ENCODE results near the gene GJC2.
"Not testable (repeated sequence)": the region's sequence is repeated elsewhere in the genome, so short reads cannot be mapped to it uniquely, and the experiment has no call there.

Gene GJC2

DNA sequence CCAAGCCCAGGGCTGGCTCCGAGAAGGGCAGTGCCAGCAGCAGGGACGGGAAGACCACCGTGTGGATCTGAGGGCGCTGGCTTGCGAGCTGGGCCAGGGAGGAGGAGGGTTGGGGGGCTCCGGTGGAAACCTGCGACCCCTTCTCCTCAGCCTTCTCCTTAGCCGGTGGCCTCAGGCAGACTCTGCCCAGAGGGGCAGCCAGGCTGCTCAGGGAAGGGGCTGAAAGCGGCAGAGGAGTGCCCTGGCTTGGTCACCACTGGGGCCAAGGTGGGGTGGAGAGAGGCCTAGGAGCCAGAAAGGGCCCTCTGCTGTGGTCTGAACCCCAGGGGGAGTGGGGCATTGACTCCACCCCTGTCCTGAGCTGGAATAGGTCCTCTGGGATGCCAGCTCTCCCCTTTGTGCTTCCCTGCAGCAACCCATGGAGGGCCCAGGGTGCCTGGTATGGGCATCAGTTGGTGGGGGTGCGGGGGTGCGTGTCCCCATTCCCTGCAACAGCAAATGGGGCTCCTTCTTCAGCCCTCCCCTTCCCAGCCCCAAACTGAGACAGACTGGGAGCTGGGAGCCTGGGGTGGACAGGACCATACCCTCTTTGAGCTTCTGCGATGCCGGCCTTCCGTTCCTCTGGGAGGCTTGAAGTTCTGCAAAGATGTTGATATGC lies 9.4 kb downstream of the GJC2 start:
- DNase-seq = no peak

DNA sequence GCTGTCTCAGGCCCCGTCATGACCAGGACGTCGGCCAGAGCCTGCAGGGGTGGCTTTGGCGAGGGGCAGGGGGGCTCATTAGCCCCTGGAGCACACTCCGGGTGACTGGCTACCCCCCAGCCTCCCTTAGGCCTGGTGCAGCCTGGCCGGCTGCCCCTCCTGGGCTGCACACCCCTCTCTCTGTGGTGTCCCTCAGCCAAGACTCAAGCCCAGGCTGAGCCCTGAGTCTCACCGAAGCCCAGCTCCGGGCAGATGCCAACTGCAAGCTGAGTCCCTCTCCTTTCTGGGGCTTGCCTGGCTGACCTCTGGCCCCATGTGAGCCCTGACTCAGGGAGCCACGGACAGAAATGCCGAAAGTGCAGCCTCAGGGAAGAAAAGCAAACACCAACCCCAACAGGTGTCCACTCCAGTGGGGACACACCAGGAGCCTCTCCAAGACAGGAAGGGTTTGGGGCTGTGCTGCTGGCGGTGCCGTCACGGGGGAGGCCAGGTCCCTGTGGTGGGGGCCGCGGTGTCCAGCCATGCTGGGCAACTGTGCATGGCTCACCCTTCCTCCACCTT lies 10.6 kb downstream of the GJC2 start:
- DNase-seq = no peak

DNA sequence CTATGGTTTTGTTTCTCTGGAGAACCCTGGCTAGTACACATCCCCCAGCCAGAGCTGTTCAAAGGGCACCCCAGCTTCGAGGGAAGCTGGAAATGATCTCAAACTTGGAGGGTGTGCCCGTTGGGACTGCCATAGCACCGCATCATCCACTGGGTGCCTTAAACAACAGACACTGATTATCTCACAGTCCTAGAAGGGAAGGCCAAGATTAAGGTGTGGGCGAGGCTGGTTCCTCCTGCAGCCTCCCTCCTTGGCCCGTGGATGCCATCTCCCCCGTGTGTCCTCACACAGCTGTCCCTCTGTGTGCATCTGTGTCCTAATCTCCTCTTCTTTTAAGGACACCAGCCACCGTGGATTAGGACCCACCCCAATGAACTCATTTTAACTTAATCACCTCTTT lies 11.6 kb downstream of the GJC2 start:
- DNase-seq = no peak

DNA sequence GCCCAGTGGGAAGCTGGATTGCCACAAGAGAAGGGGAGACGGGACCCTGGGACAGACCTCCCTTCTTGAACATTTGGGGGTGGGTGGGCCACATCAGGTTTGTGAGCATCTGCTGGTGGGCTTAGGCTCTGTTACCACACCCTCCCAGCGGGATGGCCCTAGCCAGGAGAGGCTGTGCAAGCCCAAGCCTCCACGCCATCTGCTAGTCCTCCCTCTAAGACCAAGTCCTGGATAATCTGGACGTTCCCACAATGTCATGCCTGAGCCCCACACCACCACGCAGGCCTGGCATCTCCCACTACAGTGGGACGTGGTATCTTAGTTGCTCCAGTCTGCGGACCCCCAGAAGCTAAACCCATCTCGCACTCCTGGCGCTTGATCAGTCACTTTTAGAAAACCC lies 12.1 kb downstream of the GJC2 start:
- no peak for DNase-seq

- no peak for DNase-seq
These were observed 12.7 kb downstream of the GJC2 start for GRCh38 chr1:228162286-228163006.

DNA sequence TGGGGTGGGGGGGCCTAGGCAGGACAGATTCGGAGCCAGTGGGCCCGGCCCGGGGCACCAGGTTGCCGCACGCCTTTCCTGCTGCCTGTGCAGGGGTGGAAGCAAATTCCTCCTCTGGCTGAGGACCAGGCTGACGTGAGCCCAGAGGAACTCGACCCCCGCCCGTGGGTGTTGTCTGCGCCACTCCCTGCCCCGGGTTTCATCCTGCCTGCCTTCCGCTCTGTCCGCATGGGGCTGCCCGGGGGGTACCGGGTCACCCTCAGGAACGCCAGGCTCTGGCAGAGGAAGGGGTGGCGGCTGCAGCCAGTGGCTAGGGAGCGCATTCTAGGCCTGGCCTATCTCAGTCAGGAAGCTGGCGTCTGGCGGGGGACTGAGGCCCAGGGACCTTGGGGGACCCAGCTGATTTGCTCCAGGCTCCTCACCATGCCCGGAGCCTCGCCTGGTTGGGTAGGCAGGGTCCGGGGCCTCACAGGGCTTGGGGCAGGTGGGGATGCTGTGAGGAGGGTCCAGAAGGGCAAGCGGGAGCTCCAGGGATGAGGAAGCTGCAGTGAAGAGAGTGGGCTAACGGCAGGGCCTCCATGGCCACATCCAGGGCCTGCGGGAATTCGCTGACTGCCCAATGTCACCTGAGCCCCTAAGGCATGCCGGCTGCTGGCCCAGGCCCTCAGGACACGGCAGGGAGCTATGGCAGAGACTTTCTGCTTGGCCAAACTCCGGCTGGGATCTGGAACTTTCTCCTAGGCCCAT lies 13.4 kb downstream of the GJC2 start:
- no peak for DNase-seq

- DNase-seq = no peak
These were observed 14.2 kb downstream of the GJC2 start for GRCh38 chr1:228163776-228164519.

DNA sequence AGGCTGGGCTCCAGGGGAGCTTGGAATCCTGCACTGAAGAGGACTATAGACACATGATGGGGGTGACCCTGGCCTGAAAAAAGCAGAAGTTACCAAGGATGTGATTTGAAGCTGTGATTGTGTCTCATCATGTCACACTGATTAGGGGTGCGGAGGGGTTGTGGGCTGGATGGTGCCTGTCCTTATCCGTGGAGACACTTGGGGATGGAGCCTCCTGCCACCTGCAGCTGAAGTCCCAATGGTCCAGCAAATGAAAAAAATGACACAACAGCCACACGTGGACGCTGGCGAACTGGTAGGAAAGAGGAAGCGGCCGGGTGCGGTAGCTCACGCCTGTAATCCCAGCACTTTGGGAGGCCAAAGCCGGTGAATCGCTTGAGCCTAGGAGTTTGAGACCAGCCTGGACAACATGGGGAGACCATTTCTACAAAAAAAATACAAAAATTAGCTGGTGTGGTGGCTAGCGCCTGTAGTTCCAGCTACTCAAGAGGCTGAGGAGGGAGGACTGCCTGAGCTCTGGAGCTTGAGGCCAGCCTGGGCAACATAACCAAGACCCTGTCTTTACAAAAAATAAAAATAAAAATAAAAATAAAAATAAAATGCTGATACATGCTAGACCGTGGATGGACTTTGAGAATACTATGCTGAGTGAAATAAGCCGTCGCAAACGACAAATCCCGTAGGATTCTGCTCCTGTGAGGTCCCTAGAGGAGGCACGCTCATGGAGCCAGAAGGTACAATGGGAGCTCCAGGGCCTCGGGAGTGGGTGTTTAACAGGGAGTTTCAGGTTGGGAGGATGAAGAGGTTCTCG lies 15.0 kb downstream of the GJC2 start:
- no peak for DNase-seq

GRCh38 chr1:228165372-228166169 lies 15.8 kb downstream of the GJC2 start, which contains the start of gene IBA57:
Gene IBA57, plus strand, starts transcription at chr1:228165804. Its CDS starts 13 bp downstream, at chr1:228165817.
- peak; percentile 99 for DNase-seq

DNA sequence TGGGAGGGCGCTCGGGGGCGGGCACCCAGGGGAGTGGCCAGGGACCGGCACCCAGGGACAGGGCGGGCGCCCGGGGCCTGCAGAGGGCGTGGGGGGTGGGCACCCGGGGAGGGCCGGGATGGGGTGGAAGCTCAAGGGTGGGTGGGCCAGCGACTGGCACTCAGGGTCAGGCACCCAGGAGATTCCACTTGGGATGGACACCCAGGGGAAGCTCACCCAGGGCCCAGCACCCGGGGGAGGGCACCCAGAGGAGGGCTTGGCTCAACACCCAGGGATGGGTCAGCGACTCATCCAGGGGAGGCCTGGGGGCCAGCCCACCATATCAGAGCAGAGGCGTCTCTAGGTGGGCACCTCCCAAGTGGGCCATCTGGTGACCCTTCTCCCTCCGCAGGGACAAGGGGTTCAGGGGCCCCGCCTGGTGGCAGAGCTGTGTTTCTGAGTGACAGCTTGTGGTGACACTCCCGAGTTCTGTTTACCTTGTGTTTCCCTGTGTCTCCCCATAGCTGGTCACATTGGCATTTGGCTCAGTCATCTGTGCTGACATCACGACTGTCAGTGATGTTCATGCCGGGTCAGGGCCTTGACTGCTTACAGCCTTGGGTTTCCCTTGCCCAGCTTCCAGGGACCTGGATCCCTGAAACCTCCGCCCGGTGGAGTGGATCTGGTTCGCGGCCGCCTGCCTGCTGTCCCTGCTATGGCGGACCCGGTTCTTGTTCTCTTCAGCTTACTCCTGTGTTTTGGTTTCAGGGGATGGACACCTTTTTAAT lies 16.6 kb downstream of the GJC2 start:
- DNase-seq = peak; percentile 29

GRCh38 chr1:228168563-228169270 lies 19.0 kb downstream of the GJC2 start:
- DNase-seq = no peak

DNA sequence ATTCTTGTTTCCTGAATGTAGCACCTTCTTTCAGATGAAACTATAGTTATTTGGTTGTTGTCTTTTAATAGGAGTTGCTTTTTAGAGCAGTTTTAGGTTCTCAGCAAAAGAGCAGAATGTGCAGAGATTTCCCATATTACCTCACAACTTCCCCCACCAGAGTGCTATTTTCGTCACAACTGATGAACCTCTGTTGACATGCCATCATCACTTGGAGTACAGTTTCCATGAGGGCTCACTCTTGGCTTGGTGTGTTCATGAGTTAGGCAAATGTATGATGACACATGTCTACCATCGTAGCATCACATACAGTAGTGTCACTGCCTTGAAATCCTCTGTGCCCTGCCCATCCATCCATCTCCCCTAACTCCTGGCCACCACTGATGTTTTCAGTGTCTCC lies 19.6 kb downstream of the GJC2 start:
- DNase-seq = no peak

DNA sequence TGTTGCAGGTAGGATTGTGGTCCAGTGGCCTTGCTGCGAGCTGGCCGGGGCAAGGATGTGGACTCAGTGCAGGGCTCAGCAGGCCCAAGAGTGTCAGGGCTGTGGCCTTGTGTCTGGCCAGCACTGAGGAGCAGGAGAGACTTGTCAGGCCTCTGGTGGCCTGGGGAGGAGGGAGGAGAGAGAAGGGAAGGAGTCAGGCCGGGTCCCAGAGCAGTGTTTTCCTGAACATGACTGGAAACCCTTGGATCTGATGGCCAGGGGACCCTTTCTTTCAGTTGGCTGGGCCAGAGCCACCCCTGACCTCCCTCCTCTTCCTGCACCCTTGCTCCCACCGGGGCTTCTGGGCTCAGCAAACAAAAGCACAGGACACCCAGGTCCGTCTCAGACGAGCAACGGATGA lies 20.9 kb downstream of the GJC2 start:
- DNase-seq = no peak

DNA sequence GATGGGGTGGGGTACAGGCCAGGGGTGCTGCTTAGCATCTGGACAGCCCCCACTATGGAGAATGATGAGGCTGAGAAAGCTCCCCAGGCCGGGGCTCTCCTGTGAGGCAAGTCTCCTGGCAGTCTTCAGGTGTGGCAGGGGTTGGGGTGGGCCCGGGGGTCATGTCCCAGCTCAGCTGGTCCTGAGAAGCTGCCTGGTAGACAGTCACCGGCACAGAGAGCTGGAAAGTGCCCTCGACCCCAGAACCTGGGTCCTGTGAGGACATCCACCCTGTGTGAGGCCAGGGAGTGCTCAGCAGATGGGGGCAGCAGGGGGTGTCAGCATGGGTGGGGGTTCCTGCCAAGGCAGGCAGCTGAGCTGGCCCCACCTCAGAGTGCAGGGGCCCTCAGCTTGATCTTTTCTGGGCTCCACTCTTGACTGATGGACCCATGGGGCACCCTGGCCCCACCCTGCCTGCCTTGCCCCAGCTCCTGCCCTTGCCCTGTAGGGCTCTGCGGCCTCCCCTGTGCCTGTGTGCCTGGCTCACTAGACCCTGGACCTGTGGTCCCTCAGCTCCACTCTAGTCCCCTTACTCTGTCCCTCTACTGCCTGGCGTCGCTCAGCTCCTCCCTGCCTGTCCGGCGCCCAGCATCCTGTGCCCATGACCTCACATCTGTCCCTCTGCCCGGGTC lies 21.6 kb downstream of the GJC2 start:
- DNase-seq = no peak

DNA sequence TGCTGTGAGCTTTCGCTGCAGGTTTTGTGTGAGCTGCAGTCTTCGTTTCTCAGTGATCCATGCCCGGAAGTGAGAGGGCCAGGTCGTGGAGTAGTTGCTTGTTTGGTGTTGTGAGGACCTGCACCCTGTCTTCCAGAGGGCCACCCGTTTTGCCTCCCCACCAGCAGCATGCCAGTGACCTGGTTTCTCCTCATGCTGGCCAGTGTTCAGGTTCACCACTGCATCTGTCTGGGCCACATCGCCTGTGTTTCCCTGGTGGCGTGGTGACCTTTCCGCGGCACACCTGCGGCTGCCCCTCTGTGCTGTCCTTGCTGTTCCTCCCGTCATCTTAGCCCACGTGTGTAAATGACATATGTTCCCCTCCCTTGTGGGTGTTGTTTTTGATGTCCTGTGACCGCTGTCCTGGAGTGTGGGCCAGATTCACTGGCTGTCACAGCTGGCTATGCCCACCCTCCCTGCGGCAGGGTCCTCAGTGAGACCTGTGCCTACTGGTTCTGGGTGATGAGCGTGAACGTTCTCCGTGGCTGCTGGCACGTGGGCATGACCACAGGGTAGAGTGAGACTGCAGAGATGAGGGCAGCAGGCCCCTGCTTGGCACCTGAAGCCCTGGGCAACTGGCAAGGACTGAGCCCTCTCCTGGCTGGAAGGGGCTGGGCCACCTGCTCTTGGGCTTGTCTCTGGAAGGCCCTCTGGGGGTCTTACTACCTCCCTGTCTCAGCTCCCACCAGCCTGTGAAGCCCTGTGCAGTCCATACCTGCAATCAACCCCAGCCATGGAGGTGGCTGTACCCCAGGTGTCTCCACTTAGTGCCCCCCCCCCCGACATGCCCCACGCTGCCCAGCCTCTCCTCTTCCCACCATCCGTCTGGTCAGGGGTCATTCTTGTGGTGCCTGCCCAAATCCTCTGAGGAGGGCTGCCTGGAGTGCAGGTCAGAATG lies 23.1 kb downstream of the GJC2 start:
- DNase-seq = no peak

GRCh38 chr1:228173528-228174481 lies 24.1 kb downstream of the GJC2 start:
- not testable (repeated sequence) for DNase-seq
